Esophagus squamous epithelium (tissue), 5 donors: ENCODE results near the gene MXD3. TPM values are rescaled to one million over a fixed set of nuclear protein-coding genes. Genes with fewer than 3 reads are reported as not detected.
A peak's percentile ranks its signal among the peaks of the same experiment; 100 is the strongest.
"Not testable (repeated sequence)": the region's sequence is repeated elsewhere in the genome, so short reads cannot be mapped to it uniquely, and the experiment has no call there.

Experiments
- DNase-seq: peaks from one replicate; lab custom pipeline; 2025; lab: John Stamatoyannopoulos, UW
- H3K27ac ChIP-seq, 4 donors: fragments of 200-600 bp; sonication (generic); one replicate each; pipeline ENCODE4 v1.5.1; 2016 to 2019; ENCODE audit warnings: mild to moderate bottlenecking in 1 of 4
- H3K27me3 ChIP-seq, 4 donors: fragments of 200-600 bp; sonication (generic); 1 replicate in 3 of 4; 2 replicates in 1 of 4; pipeline versions ENCODE4 v1.5.1 to v1.6.0; 2017 to 2021; ENCODE audit warnings: antibody characterized with exemption in 1 of 4
- H3K36me3 ChIP-seq, 3 donors: fragments of 200-600 bp; sonication (generic); one replicate each; pipeline ENCODE4 v1.5.1; 2016 to 2019
- H3K4me1 ChIP-seq, 3 donors: fragments of 200-600 bp; sonication (generic); one replicate each; pipeline ENCODE4 v1.5.1; 2017 to 2019
- H3K4me3 ChIP-seq, 4 donors: fragments of 200-600 bp; sonication (generic); 1 replicate in 3 of 4; 2 replicates in 1 of 4; pipeline ENCODE4 v1.5.1; 2016 to 2019; ENCODE audit warnings: mild to moderate bottlenecking in 2 of 4, moderate library complexity in 1 of 4
- H3K9me3 ChIP-seq, 3 donors: fragments of 200-600 bp; sonication (generic); one replicate each; pipeline ENCODE4 v1.5.1; 2016 to 2019
- POLR2A ChIP-seq, 4 donors: fragments of 450-650 bp; IDR thresholded peaks; one replicate each; pipeline ENCODE4 v1.6.1; 2017; ENCODE audit warnings: antibody characterized with exemption in 4 of 4, mild to moderate bottlenecking in 4 of 4, moderate library complexity in 3 of 4
- WGBS, 2 donors: methylation state at CpG; one replicate each; pipeline ENCODE4 v1.1.5; 2018; 5-methylcytosine and 5-hydroxymethylcytosine counted together
- intact Hi-C: fragments of 100-400 bp; cut with DNase I; formaldehyde crosslinking; loops from one replicate; pipeline ENCODE4 v1.15.0; 2022
- total RNA-seq, 4 donors: library from RNA; depleted of rRNA; stranded (reverse); fragments of >200 nt; gene quantifications; one replicate each; pipeline ENCODE4 v1.1.0, GENCODE V29; 2016
- TF ChIP-seq, protein P1 (sequence below), 6 experiments: fragments of 450-650 bp in 4 of 6; fragments of 200-600 bp in 2 of 6; sonication (generic) in 2 of 6; IDR thresholded peaks; one replicate each; pipeline ENCODE4 v1.5.1; 2016 to 2019; ENCODE audit warnings: antibody characterized with exemption in 6 of 6, mild to moderate bottlenecking in 4 of 6, moderate library complexity in 4 of 6
- donor health status: DM: yes; HTN: yes; CAD: no.

Gene MXD3
- total RNA-seq, 4 donors from 2014 or later, result 7.4 to 15.3 (median 9.5) TPM

DNA sequence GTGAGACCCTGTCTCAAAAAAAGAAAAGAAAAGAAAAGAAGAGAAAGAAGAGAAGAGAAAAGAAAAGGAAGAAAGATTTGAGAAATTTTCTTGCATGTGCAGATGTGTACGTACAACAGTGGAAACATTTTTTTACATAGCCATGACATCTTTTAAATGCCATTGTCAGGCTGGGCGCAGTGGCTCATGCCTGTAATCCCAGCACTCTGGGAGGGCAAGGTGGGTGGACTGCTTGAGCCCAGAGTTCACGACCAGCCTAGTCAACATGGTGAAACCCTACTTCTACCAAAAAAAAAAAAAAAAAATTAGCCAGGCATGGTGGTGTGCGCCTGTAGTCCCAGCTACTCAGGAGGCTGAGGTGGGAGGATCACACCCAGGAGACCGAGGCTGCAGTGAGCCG is 33.2 kb upstream of the MXD3 start:
- peaks cover 22 to 64% (median 24%) of the 10 kb centered on the region in 3 donors for H3K4me1 ChIP-seq
- H3K27ac ChIP-seq, result no peak overlapping the region
- no peaks in the 10 kb centered on the region for H3K9me3 ChIP-seq
- peaks cover 0 to 96% (median 0%) of the 10 kb centered on the region in 3 donors for H3K36me3 ChIP-seq
- H3K4me3 ChIP-seq, result no peak overlapping the region
- intact Hi-C loops, result no loop called here
- WGBS, 2 donors, result 87 to 98% methylated on average over 6 of the region's 6 CpGs
- no peaks in the 10 kb centered on the region for H3K27me3 ChIP-seq
- DNase-seq, result no peak
- TF ChIP-seq, protein P1, sequence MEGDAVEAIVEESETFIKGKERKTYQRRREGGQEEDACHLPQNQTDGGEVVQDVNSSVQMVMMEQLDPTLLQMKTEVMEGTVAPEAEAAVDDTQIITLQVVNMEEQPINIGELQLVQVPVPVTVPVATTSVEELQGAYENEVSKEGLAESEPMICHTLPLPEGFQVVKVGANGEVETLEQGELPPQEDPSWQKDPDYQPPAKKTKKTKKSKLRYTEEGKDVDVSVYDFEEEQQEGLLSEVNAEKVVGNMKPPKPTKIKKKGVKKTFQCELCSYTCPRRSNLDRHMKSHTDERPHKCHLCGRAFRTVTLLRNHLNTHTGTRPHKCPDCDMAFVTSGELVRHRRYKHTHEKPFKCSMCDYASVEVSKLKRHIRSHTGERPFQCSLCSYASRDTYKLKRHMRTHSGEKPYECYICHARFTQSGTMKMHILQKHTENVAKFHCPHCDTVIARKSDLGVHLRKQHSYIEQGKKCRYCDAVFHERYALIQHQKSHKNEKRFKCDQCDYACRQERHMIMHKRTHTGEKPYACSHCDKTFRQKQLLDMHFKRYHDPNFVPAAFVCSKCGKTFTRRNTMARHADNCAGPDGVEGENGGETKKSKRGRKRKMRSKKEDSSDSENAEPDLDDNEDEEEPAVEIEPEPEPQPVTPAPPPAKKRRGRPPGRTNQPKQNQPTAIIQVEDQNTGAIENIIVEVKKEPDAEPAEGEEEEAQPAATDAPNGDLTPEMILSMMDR (IDR thresholded peaks at IDR 0.05), result no peak
- no peak for TF ChIP-seq POLR2A (IDR thresholded peaks at IDR 0.05)

- 89 to 93% methylated on average over 6 of the region's 6 CpGs for WGBS, 2 donors
- intact Hi-C loops, result no loop called here
- no peaks in the 10 kb centered on the region for H3K27me3 ChIP-seq
- no peak for TF ChIP-seq POLR2A (IDR thresholded peaks at IDR 0.05)
- DNase-seq, result no peak
- H3K27ac ChIP-seq, result no peak overlapping the region
- peaks cover 11 to 64% (median 13%) of the 10 kb centered on the region in 3 donors for H3K4me1 ChIP-seq
- H3K4me3 ChIP-seq, result no peak overlapping the region
- H3K9me3 ChIP-seq, result no peaks in the 10 kb centered on the region
- H3K36me3 ChIP-seq, result peaks cover 0 to 96% (median 0%) of the 10 kb centered on the region in 3 donors
Observed at GRCh38 chr5:177343777-177344176, 32.1 kb upstream of the MXD3 start.

DNA sequence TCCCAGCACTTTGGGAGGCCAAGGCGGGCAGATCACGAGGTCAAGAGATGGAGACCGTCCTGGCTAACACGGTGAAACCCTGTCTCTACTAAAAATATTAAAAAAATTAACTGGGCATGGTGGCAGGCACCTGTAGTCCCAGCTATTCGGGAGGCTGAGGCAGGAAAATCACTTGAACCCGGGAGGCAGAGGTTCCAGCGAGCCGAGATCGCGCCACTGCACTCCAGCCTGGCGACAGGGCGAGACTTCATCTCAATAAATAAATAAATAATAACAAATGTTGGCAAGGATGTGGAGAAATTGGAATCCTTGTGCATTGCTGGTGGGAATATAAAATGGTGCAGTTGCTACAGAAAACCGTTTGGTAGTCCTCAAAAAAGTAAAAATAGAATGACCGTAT is 31.3 kb upstream of the MXD3 start:
- H3K27me3 ChIP-seq, H3K9me3 ChIP-seq, H3K4me3 ChIP-seq, intact Hi-C loops, DNase-seq, H3K27ac ChIP-seq: not testable (repeated sequence)
- WGBS, 2 donors, result 88 to 92% methylated on average over 14 of the region's 14 CpGs
- Histone ChIP-seq H3K36me3 (peaks cover 3 to 99% (median 5%) of the 10 kb centered on the region in 3 donors), H3K4me1 (peaks cover 10 to 57% (median 13%) of the 10 kb centered on the region in 3 donors)

- DNase-seq, result no peak
- no peak overlapping the region for H3K4me3 ChIP-seq
- H3K27me3 ChIP-seq, result no peaks in the 10 kb centered on the region
- intact Hi-C loops, result no loop called here
- TF ChIP-seq POLR2A (IDR thresholded peaks at IDR 0.05), result no peak
- TF ChIP-seq, protein P1 (IDR thresholded peaks at IDR 0.05), result no peak
- H3K9me3 ChIP-seq, result no peaks in the 10 kb centered on the region
- peaks cover 0 to 25% (median 0%) of the 10 kb centered on the region in 3 donors for H3K4me1 ChIP-seq
- H3K36me3 ChIP-seq, result peaks cover 39 to 99% (median 42%) of the 10 kb centered on the region in 3 donors
- peak overlapping the region in 1 of 4 donors; percentile 16 for H3K27ac ChIP-seq
- WGBS, 2 donors, result 81 to 98% methylated on average over 4 to 6 of the region's 11 CpGs
Observed at GRCh38 chr5:177339107-177339638, 27.5 kb upstream of the MXD3 start.

- DNase-seq, result no peak
- Histone ChIP-seq H3K4me3 (no peak overlapping the region), H3K9me3 (no peaks in the 10 kb centered on the region), H3K36me3 (peaks cover 46 to 99% (median 48%) of the 10 kb centered on the region in 3 donors), H3K4me1 (peaks cover 0 to 20% (median 0%) of the 10 kb centered on the region in 3 donors), H3K27ac (no peak overlapping the region), H3K27me3 (no peaks in the 10 kb centered on the region)
- WGBS, 2 donors, result 82 to 95% methylated on average over 11 to 17 of the region's 22 CpGs
- no peak for TF ChIP-seq POLR2A (IDR thresholded peaks at IDR 0.05)
- TF ChIP-seq, protein P1 (IDR thresholded peaks at IDR 0.05), result no peak
- intact Hi-C loops, result no loop called here
Observed at GRCh38 chr5:177338251-177339106, 26.8 kb upstream of the MXD3 start.
